NCI-H1048 (cell line): ENCODE measurements around the gene NLRC5.

Experiments
- DNase-seq: peaks from one replicate; lab custom pipeline; 2025; lab: John Stamatoyannopoulos, UW

Gene NLRC5

GRCh38 chr16:56988948-56989945 is at the start of gene NLRC5:
Gene NLRC5 (plus strand): TSS chr16:56989557. CDS start chr16:57020713, 31,156 bp downstream.
- DNase-seq: peak; percentile 4

- no peak for DNase-seq
Measured at GRCh38 chr16:56939801-56940200, 49.6 kb upstream of the NLRC5 start.

GRCh38 chr16:56941092-56941491 is 48.3 kb upstream of the NLRC5 start:
- DNase-seq: no peak

GRCh38 chr16:56941856-56942331 is 47.5 kb upstream of the NLRC5 start:
- no peak for DNase-seq

- no peak for DNase-seq
Measured at GRCh38 chr16:56943761-56944375, 45.5 kb upstream of the NLRC5 start.

- no peak for DNase-seq
Measured at GRCh38 chr16:56944954-56945839, 44.2 kb upstream of the NLRC5 start.

- DNase-seq: no peak
Measured at GRCh38 chr16:56945847-56946527, 43.4 kb upstream of the NLRC5 start.

GRCh38 chr16:56946767-56947603 is 42.4 kb upstream of the NLRC5 start:
- DNase-seq: no peak

GRCh38 chr16:56947604-56947995 is 41.8 kb upstream of the NLRC5 start:
- DNase-seq: no peak

- no peak for DNase-seq
Measured at GRCh38 chr16:56948234-56948633, 41.1 kb upstream of the NLRC5 start.

GRCh38 chr16:56950051-56950450 is 39.3 kb upstream of the NLRC5 start:
- DNase-seq: no peak

GRCh38 chr16:56950455-56950854 is 38.9 kb upstream of the NLRC5 start:
- no peak for DNase-seq

GRCh38 chr16:56950881-56951771 is 38.2 kb upstream of the NLRC5 start:
- no peak for DNase-seq

GRCh38 chr16:56953006-56953405 is 36.4 kb upstream of the NLRC5 start:
- no peak for DNase-seq

GRCh38 chr16:56956076-56956475 is 33.3 kb upstream of the NLRC5 start:
- DNase-seq: no peak

- no peak for DNase-seq
Measured at GRCh38 chr16:56956756-56957155, 32.6 kb upstream of the NLRC5 start.

GRCh38 chr16:56960681-56961281 is 28.6 kb upstream of the NLRC5 start:
- DNase-seq: no peak

GRCh38 chr16:56961386-56961785 is 28.0 kb upstream of the NLRC5 start:
- no peak for DNase-seq

GRCh38 chr16:56961851-56962281 is 27.5 kb upstream of the NLRC5 start, which contains the start of gene CETP:
Gene CETP (plus strand): TSS chr16:56961950. CDS start chr16:56961980, 30 bp downstream.
- no peak for DNase-seq
